ENCODE data around the gene PPP6R1. TPM values are rescaled to one million over a fixed set of nuclear protein-coding genes. Genes with fewer than 3 reads are reported as not detected.

The PPP6R1 gene
- total RNA-seq, 4 donors from 2014 or later, result 49.0 to 56.2 (median 51.3) TPM

GRCh38 chr19:55273978-55274707, 15.3 kb upstream of the PPP6R1 start:
- 93% methylated on average over 23 of the region's 36 CpGs for WGBS
- Histone ChIP-seq H3K36me3 (peaks cover 61% of the 10 kb centered on the region), H3K4me1 (peaks cover 2% of the 10 kb centered on the region), H3K4me3 (no peak overlapping the region), H3K27ac (no peak overlapping the region), H3K27me3 (no peaks in the 10 kb centered on the region), H3K9me3 (no peaks in the 10 kb centered on the region)
- TF ChIP-seq POLR2A (IDR thresholded peaks at IDR 0.05), result no peak
- no peak for TF ChIP-seq EP300 (IDR thresholded peaks at IDR 0.05)
- TF ChIP-seq POLR2AphosphoS5 (IDR thresholded peaks at IDR 0.05), result no peak
- TF ChIP-seq CTCF (IDR thresholded peaks at IDR 0.05), result no peak
- DNase-seq (ENCODE audit: low spot score in 2 of 2), result no peak

GRCh38 chr19:55272142-55272541, 13.3 kb upstream of the PPP6R1 start:
- Histone ChIP-seq H3K9me3 (no peaks in the 10 kb centered on the region), H3K4me1 (no peaks in the 10 kb centered on the region), H3K4me3 (no peak overlapping the region), H3K27ac (no peak overlapping the region), H3K27me3 (no peaks in the 10 kb centered on the region), H3K36me3 (peaks cover 50% of the 10 kb centered on the region)
- TF ChIP-seq EP300 (IDR thresholded peaks at IDR 0.05) (no peak), CTCF (IDR thresholded peaks at IDR 0.05) (no peak), POLR2AphosphoS5 (IDR thresholded peaks at IDR 0.05) (no peak), POLR2A (IDR thresholded peaks at IDR 0.05) (no peak)
- no peak for DNase-seq (ENCODE audit: low spot score in 2 of 2)
- 93% methylated on average over 18 of the region's 18 CpGs for WGBS

GRCh38 chr19:55270172-55270942, 11.5 kb upstream of the PPP6R1 start:
- H3K4me3 ChIP-seq, result no peak overlapping the region
- H3K9me3 ChIP-seq, result no peaks in the 10 kb centered on the region
- TF ChIP-seq EP300 (IDR thresholded peaks at IDR 0.05) (no peak), POLR2AphosphoS5 (IDR thresholded peaks at IDR 0.05) (no peak), CTCF (IDR thresholded peaks at IDR 0.05) (no peak), POLR2A (IDR thresholded peaks at IDR 0.05) (no peak)
- 91% methylated on average over 25 of the region's 25 CpGs for WGBS
- peaks cover 39% of the 10 kb centered on the region for H3K36me3 ChIP-seq
- no peak for DNase-seq (ENCODE audit: low spot score in 2 of 2)
- no peaks in the 10 kb centered on the region for H3K4me1 ChIP-seq
- H3K27me3 ChIP-seq, result no peaks in the 10 kb centered on the region
- H3K27ac ChIP-seq, result no peak overlapping the region

GRCh38 chr19:55269299-55269698, 10.5 kb upstream of the PPP6R1 start:
- no peaks in the 10 kb centered on the region for H3K9me3 ChIP-seq
- H3K4me3 ChIP-seq, result no peak overlapping the region
- H3K4me1 ChIP-seq, result no peaks in the 10 kb centered on the region
- 93% methylated on average over 8 of the region's 8 CpGs for WGBS
- H3K27ac ChIP-seq, result no peak overlapping the region
- DNase-seq (ENCODE audit: low spot score in 2 of 2), result no peak
- peaks cover 38% of the 10 kb centered on the region for H3K36me3 ChIP-seq
- no peaks in the 10 kb centered on the region for H3K27me3 ChIP-seq
- no peak for TF ChIP-seq POLR2AphosphoS5 (IDR thresholded peaks at IDR 0.05)
- TF ChIP-seq POLR2A (IDR thresholded peaks at IDR 0.05), result no peak
- TF ChIP-seq EP300 (IDR thresholded peaks at IDR 0.05), result no peak
- TF ChIP-seq CTCF (IDR thresholded peaks at IDR 0.05), result no peak

- TF ChIP-seq POLR2AphosphoS5 (IDR thresholded peaks at IDR 0.05), result no peak
- no peak for TF ChIP-seq EP300 (IDR thresholded peaks at IDR 0.05)
- no peak for TF ChIP-seq POLR2A (IDR thresholded peaks at IDR 0.05)
- no peak for TF ChIP-seq CTCF (IDR thresholded peaks at IDR 0.05)
- H3K36me3 ChIP-seq, result peaks cover 17% of the 10 kb centered on the region
Measured at GRCh38 chr19:55266840-55267239, 8.0 kb upstream of the PPP6R1 start.

More at GRCh38 chr19:55266840-55267239, 8.0 kb upstream of the PPP6R1 start:
- no peak overlapping the region for H3K27ac ChIP-seq
- 96% methylated on average over 4 of the region's 4 CpGs for WGBS
- no peaks in the 10 kb centered on the region for H3K4me1 ChIP-seq
- no peak overlapping the region for H3K4me3 ChIP-seq
- H3K9me3 ChIP-seq, result no peaks in the 10 kb centered on the region
- no peaks in the 10 kb centered on the region for H3K27me3 ChIP-seq
- no peak for DNase-seq (ENCODE audit: low spot score in 2 of 2)
